HG03354 (cell line): Measurements from ENCODE around the gene TMEM273.
A peak's percentile ranks its signal among the peaks of the same experiment; 100 is the strongest.

Experiments
- ATAC-seq: cut with Tn5 transposase; IDR thresholded peaks from one replicate; pipeline ENCODE4 v1.9.1; 2021; ENCODE audit warnings: mild to moderate bottlenecking; ENCODE audit not compliant: unreplicated experiment, poor library complexity, severe bottlenecking

The TMEM273 gene, protein sequence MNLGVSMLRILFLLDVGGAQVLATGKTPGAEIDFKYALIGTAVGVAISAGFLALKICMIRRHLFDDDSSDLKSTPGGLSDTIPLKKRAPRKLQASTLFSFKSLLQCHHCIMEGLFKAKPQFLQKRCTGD

DNA sequence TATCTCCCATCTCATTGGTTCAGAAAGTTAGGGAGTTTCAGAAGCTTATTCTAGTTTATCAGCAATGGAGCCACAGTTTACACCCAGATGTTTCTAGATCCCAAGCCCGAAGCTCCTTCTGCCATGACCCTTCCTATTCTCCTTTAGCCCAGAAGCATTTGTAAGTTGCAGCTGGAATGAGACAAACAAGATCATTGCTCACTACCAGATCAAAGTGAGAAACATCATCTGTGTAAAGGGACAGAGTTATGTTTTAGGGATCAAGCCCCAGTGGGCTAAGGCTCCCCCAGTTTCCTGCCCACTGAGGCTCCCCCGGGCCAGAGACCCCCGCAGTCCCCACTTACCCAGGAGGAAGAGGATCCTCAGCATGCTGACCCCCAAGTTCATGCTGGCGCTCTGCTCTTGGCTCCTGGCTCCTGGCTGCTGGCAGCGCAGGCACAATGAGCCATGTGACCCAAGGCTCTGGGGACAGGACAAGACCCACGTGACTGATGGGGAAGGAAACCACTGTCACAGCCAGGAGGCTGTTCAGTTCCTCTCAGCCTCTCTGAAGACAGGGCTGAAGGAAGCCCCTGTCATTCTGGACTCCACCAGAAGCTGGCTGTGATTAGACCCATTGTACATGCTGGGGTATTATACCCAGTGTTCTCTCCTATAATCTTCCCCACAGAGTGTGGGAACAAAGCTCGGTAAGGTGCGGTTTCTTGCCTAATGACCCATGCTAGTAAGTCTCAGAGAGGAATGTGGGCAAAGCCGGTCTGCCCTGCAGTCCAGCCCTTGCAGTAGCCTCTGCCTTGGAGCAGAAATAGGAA, at the start of gene TMEM273:
Gene TMEM273, minus strand, starts transcription at position 442 of the 812 bp plus-strand sequence. Its CDS starts 55 bp downstream, at position 387.
- peak; percentile 73 for ATAC-seq

DNA sequence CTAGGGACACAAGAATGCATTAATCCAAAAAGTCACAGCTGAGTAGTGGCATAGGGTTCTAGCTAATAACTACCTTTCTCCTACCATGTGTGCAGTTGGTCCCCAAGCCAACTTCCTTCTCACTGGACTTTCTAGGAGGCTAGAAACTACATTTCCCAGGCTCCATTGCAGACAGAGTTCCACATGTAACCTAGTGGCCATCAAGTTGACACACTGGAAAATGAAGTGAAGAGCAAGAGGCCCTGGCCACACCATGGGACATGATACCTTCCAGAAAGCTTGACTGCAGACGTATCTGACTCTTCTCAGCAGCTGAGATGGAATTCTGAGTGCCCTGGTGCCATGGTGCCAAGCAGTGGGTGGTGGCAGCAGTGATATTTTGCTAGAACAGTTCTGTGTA, 49.8 kb upstream of the TMEM273 start:
- ATAC-seq: no peak

DNA sequence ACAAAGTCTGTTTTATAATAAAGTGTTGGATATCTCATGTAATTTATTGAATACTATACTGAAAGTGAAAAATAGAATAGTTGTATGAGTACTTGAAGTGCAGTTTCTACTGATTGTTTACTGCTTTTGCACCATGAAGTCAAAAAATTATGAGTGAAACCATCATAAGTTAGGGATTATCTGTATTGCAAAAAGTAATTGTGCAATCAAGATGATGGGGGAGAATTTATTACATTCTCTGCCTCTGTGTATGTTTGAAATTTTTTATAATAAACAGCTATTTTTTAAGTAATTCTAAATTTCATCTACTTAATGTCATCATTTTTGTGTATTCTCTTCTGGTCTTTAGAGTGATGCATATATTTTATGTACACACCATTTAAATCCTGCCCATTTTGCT, 47.2 kb upstream of the TMEM273 start:
- ATAC-seq: no peak

DNA sequence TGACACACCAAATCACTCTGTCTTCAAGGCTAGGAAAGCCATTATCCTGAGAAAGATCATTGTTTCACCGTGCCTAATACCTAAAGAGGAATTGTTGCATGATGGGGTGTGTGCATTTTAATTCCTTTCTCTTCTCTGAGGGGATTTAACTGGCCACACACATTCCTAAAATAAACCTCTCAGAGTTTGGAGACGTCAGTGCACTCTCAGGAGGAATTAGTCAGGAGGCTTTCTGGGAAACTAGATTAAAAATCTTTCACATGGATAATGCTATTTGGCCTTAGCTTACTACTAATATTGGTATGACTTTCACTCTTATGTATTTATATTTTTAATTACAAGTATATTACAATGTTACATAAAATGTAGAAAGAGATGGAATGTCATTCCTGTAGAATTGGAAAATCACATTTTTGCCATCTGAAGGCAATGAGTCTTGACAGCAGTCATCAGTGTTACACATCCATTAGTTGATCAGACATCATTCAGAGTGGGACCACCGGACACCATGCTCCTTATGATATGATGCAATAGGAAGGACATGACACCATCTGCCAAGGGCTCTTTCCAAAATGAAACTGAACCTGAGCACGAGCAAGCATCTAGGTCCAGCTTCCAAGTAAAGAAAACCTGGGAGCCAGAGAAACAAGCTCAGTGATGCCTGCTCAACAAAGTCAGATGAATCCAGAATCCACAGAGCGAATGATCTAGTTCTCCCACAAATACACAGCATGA, 43.1 kb upstream of the TMEM273 start:
- no peak for ATAC-seq

DNA sequence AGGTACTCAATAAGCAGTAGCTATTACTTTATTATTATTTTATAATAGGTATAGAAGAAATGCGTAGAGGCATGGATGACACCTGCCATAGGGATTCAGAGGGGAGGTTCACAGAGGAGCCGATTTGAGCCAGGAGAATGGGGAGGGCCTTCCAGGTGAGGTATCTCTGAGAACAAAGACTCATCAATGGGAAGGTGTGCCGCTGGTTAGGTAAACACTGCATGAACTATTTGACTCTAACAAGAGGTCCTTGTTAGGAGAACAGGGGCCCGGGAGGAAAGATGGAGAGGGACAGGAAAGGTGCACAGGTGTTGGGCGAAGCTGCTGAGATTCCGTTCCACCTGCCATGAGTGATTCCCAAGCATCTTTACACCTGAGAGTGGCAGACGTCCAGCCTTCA, 41.8 kb upstream of the TMEM273 start:
- ATAC-seq: no peak

DNA sequence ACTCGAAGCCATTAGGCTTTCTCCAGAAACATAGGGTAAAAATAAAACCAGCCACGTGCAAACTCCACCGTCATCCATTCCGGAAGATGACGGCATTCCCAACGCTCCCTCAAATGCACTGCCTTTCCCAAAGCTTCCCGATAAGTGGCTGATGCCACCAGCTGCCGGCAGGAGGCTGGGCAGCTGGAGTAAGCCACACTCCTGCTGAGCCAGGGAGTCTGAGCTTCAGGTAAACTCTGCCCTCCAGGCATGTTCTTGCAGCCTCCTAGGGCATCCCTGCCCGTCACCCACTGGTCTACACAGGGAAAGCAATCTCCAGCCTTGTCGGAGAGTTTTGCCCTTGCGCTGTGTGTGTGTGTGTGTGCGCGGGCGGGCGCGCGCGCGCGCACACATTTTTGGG, 40.5 kb upstream of the TMEM273 start:
- ATAC-seq: no peak

DNA sequence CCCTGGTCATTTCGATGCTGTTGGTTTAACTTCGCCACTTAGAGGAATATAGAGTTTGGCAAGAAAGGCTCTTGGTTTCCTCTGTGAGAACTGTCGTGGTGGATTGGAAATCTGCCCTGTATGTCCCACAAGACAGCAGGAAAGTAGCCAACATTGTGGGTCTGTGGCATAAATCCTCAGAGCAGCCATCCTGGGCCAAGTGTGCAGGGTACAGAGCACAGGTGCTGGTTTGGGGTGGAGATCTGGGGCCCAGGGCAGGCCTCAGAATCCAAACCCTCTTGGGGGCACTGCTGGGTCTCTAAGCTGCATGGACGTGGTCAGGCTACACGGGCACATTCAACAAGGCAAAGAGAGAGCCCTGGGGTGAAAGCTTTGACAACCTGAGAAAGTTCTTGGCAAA, 39.2 kb upstream of the TMEM273 start:
- no peak for ATAC-seq

DNA sequence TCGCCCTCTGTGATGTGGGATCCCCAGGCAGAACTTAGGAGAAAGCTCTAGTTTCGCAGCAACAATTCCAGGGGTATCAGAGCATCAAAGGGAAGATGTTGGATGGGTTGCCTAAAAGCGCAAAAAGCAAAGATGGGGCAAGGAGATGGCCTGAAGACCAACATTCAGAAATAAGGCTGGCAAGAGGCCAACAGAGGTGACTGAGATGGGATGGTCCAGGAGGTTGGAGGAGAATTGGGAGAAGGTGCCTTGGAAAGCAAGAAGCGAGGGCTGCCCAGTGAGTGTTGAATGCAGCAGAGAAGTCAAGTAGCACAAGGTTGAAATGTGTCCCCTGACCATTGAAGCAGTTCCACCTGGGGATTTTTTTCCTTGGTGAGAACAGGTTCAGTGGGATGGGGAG, 38.4 kb upstream of the TMEM273 start:
- ATAC-seq: no peak

DNA sequence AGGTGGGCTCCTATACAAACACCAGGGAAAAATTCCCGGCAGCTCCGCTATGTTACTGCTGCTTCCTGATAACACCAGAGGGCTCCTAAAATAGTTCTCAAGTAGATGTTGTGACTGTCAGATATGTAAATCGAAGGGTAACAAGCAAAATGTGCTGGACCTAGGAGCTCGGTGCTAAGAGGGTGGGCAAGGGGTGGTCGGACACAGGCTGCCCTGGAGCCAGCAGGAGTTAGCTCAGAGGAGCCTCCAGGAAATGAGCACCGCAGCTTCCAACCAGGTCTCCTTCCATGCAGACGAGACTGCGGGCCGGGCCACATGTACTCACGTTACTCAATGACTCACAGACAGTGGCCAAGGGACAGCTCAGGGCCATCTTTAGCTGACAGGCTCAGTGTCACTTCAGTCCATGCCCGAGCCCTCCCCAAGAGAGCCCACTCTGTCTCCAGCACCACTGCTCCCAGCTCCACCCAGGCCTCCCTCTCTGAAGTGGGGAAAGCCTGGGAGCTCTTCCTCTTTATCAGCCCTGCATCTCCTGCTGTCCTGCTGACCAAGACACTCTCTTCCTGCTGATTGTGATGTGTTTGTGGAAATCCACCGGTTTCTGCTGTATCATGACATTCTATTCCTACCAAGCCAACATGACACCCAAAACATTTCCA, 37.2 kb upstream of the TMEM273 start:
- no peak for ATAC-seq

DNA sequence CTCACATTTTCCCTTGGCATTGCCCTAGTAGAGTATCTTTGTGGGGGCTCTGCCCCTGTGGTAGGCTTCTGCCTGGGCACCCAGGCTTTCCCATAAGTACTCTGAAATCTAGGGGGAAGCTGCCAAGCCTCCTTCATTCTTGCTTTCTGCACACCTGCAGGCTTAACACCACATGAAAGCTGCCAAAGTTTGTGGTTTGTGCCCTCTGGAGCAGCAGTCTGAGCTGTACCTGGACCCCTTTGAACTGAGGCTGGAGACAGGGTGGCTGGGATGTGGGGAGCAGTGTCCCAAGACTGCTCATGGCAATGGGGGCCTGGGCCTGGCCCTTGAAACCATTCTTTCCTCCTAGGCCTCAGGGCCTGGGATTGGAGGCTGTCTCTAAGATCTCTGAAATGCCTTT, 35.0 kb upstream of the TMEM273 start:
- no peak for ATAC-seq

DNA sequence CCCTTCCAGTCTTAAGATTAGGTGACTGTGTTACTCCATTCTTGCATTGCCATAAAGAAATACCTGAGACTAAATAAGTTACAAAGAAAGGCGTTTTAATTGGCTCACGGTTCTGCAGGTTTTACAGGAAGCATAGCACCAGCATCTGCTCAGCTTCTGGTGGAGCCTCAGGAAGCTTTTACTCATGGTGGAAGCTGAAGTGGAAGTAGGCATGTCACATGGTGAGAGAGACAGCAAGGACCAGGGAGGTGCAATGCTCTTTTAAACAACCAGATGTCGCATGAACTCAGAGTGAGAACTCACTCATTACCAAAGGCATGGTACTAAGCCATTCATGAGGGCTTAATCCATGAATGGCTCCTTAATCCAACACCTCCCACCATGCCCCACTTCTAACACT, 34.0 kb upstream of the TMEM273 start:
- ATAC-seq: no peak

DNA sequence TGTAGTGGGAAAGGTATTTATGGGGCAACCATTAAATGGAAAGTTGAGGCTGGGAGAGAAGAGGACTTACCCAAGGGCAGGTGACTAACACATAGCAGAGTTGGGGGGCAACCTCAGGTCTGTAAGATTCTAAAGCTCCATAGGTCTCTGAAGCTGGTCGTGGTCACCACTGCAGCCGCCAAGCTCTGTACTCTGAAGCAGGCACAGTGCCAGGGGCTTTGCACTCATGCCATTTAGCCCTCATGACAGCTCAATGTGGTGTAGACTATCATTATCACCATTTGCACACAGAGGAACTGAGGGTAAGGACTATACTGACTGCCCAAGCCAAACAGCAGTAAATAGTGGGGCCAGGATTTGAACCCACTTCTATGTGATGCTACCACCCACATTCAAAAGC, 32.5 kb upstream of the TMEM273 start:
- no peak for ATAC-seq

DNA sequence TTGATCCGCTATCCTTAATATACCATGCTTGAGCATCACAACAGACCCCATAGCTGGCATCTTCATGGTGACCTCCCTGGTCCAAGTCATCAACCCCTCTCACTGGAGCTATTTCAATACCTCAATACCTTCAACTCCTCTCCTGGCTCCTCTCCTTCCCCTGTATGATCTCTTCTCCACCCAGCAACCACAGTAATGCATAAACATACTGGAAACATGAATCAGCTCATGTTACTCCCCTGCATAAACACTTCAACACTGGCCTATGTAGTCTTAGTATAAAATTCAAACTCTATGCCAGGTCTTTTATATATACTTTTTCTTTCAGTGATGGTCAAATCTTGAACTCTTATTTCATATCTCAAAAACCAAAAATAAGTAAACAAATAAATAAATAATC, 31.8 kb upstream of the TMEM273 start:
- no peak for ATAC-seq

DNA sequence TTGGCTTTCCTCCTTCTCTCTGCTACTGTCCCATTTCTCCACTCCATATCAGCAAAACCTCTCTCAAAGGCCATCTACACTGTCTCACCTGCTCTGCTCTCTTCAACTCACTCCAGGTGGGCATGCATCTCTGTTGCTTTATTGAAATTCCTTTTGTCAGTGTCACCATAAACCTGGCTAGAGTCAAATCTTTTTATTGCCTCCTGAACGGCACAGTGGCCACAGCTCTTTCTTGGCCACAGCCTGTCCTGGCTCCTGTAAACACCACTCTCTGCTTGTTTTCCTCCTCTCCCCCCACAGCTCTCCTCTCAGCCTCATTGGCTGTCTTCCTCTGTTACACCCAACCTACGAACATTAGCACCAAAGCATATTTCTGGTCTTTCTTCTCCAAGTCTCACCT, 31.1 kb upstream of the TMEM273 start:
- ATAC-seq: no peak

DNA sequence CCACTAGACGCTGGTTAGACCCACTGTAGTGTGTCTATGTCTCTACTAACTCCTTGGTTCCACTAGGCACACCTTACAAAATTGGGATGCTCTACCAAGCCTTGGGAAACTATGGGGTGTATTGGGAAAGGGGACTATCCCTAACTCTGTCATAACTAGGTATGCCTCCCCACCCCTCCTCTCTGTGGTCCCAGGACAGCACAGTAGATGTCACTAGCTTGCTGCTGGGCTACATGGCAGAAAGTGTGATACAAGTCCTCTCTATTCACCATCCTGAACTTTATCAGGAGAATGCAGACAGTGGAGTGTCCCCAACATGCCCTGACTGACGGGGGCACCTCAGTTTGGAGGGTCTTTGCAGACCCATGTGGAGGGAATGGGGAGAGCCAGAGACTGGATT, 30.3 kb upstream of the TMEM273 start:
- ATAC-seq: no peak

DNA sequence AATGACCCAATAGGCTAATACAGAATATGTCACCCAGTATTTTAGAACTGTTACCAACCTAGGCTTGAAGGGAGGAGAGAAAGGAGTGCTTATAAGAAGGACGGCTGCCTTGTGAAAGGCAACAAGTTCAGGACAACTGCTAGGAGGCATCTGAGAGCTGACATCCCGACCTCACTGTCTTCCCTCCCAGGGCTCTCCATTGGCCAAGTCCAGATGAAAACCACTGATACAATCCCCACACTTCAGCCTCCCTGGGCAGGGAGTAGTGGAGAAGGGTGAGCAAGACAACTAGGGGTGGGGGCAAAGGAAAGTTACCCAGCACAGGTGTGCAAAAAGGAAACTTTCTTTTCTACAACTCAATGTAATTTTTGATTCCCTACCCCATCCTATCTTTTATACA, 29.5 kb upstream of the TMEM273 start:
- no peak for ATAC-seq

DNA sequence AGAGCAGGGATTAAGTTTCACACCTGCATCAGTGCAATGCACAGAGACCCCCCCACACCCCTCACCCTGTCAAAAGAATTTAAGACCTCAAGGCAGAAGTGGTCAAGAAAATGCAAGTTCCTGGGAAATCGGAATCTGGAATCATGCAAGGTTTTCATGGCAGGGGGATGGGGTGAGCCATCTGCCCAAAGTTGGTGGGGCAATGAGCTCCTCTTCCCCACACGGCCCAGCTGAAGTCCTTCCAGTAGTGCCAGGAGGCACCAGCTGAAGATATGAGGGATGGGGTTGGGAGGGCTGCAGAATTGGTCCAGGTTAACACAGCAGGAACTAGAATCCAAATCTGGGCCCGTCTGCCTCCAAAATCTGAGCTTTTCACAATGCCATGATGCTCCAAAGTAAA, 25.0 kb upstream of the TMEM273 start:
- no peak for ATAC-seq

DNA sequence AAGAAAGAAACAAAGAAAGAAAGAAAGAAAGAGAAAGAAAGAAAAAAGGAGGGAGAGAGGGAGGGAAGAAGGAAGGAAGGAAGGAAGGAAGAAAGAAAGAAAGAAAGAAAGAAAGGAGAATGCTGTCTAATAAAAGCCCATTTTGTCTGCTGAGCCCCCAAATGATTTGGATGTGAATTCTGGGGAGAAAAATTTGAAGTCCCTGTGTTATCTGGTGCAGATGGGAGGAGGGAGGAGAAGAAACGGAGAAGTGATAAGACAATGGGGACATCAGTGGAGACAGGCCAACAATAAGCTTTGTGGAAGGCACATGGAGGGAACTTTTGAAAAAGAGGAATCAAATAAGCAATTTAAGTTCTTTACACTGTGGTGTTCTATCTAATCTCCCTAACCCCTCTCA, 24.6 kb upstream of the TMEM273 start:
- ATAC-seq: no peak

DNA sequence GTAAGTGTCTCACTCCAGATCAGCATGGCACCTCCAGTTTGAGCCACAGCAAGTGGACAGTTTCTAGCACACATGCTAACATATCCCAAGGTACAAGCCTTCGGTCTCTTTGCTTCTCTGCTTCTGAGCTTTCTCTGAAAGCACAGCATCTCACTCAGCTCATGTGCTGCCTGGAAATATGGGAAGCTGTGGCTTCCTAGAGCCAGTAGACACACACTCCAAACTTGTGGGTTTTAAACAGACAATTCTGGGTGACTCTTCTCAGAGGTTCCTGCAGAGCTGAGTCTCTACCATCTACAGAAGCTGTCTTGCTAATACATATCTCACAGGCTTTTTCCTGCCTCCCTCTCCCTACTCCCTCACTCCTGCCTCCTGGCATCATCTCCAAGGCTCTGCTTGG, 23.9 kb upstream of the TMEM273 start:
- ATAC-seq: no peak

DNA sequence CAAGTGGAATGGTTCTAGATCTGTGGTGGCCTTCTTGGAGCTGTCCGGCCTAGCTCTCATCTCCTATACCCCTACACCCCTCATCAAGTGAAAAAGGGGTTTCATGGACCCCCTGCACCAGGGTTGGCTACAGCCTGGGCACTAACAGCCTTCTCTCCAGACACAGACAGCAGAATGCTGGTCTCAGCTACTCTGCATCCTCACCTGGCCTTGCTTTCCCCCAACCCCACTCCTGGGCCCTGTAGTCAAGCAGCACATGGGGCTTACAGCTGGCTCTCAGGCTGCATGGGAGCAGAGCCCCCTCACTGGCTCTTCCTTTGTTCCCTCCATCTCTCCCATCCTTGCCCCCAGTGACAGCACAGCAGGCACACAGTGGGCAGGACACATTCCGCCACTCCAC, 20.8 kb upstream of the TMEM273 start:
- ATAC-seq: no peak
